IPS-20b (cell line): Measurements from ENCODE around the gene DGCR8.

ENCODE experiments used
- H3K27ac ChIP-seq: one replicate; pipeline ENCODE4 v1.5.1; 2013; ENCODE audit warnings: low read length
- H3K27me3 ChIP-seq: 2 replicates; pipeline ENCODE4 v1.6.1; 2013; ENCODE audit warnings: mild to moderate bottlenecking, low read length, inconsistent platforms; ENCODE audit not compliant: insufficient read depth
- H3K36me3 ChIP-seq: 2 replicates; pipeline ENCODE4 v1.6.1; 2013; ENCODE audit warnings: low read depth, mild to moderate bottlenecking, inconsistent platforms, low read length, moderate library complexity; ENCODE audit not compliant: insufficient read depth
- H3K4me1 ChIP-seq: 2 replicates; pipeline ENCODE4 v1.6.1; 2013; ENCODE audit warnings: mild to moderate bottlenecking, control low read depth, inconsistent platforms, low read length, moderate library complexity; ENCODE audit not compliant: insufficient read depth
- H3K4me3 ChIP-seq: 2 replicates; pipeline ENCODE4 v1.5.1; 2013; ENCODE audit warnings: mild to moderate bottlenecking, low read length, inconsistent platforms
- H3K9ac ChIP-seq: 2 replicates; pipeline ENCODE4 v1.6.1; 2013; ENCODE audit warnings: low read depth, mild to moderate bottlenecking, inconsistent platforms, low read length, moderate library complexity
- H3K9me3 ChIP-seq: 2 replicates; pipeline ENCODE4 v1.6.1; 2013; ENCODE audit warnings: mild to moderate bottlenecking, low read depth, low read length, inconsistent platforms; ENCODE audit not compliant: insufficient read depth

The DGCR8 gene

GRCh38 chr22:20080445-20080775 is 369 bp downstream of the DGCR8 start:
- peak overlapping the region; percentile 96 for H3K27ac ChIP-seq

DNA sequence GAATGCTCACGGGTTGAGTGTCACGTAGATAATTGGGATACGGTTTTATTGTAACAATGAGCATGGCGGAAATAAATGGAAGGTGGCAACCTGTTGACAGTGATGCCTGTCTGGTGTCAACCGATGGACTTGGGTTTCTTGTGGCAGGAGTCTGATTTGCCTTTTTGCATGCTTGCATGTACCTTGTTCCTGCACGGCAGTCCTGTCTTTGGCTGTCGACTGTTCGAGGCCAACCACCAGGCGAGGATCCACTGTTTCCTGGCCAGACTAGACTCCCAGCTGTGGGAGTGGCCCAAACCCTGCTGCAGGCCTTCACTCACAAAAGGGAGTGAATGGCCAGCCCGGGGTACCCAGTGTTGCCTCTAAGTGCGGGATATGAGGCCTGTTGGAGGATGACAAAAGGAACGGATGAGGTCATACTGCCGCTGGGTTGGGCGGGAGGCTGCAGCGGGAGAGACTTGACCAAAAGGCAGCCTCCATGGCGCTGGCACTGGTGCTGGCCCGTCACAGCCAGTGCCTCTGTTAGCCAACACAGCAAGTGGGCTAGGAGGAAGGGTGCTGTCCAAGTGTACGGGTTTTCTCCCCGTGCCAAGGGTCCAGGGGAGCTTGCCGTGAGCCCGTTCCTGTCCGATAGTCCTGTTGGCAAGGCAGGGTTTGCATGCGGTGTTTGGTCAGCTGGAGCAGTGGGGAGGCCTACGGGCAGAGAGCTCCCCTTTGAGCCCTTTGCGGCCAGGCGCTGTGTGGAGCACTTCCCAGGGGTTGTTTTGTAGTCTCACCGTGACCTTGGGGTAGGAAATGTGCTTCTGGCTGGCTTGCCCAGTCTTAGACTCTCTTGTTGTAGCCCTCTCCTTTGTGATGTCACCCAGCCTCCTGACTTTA is 974 bp downstream of the DGCR8 start:
- Histone ChIP-seq H3K4me3 (peak overlapping the region; percentile 100), H3K4me1 (peaks cover 16% of the 10 kb centered on the region; the same call in 1 of the 2 replicates), H3K36me3 (peaks cover 27% of the 10 kb centered on the region), H3K9ac (peak overlapping the region; percentile 100), H3K9me3 (no peaks in the 10 kb centered on the region), H3K27ac (peak overlapping the region; percentile 96), H3K27me3 (no peaks in the 10 kb centered on the region)

More at GRCh38 chr22:20080445-20080775, 369 bp downstream of the DGCR8 start:
- no peaks in the 10 kb centered on the region for H3K9me3 ChIP-seq
- no peaks in the 10 kb centered on the region for H3K27me3 ChIP-seq
- peak overlapping the region; percentile 100 for H3K4me3 ChIP-seq
- H3K9ac ChIP-seq, result peak overlapping the region; percentile 100
- peaks cover 21% of the 10 kb centered on the region for H3K36me3 ChIP-seq
- peaks cover 16% of the 10 kb centered on the region; the same call in 1 of the 2 replicates for H3K4me1 ChIP-seq

GRCh38 chr22:20083157-20083890 is 3.3 kb downstream of the DGCR8 start:
- Histone ChIP-seq H3K27me3 (no peaks in the 10 kb centered on the region), H3K4me3 (no peak overlapping the region), H3K9ac (peak overlapping the region; percentile 59), H3K27ac (no peak overlapping the region), H3K9me3 (no peaks in the 10 kb centered on the region), H3K4me1 (peaks cover 16% of the 10 kb centered on the region; the same call in 1 of the 2 replicates), H3K36me3 (peaks cover 50% of the 10 kb centered on the region)

GRCh38 chr22:20083891-20084546 is 4.0 kb downstream of the DGCR8 start:
- Histone ChIP-seq H3K4me3 (0 out of 2 replicates have a peak overlapping the region, but pooled peaks have one; percentile 7), H3K27ac (no peak overlapping the region), H3K9me3 (no peaks in the 10 kb centered on the region), H3K4me1 (peaks cover 16% of the 10 kb centered on the region; the same call in 1 of the 2 replicates), H3K36me3 (peaks cover 57% of the 10 kb centered on the region), H3K9ac (peak overlapping the region; percentile 59; the same call in 1 of the 2 replicates), H3K27me3 (no peaks in the 10 kb centered on the region)

GRCh38 chr22:20084547-20085413 is 4.7 kb downstream of the DGCR8 start:
- no peaks in the 10 kb centered on the region for H3K9me3 ChIP-seq
- H3K4me1 ChIP-seq, result peaks cover 16% of the 10 kb centered on the region; the same call in 1 of the 2 replicates
- H3K9ac ChIP-seq, result peak overlapping the region; percentile 38; the same call in 1 of the 2 replicates
- H3K27ac ChIP-seq, result no peak overlapping the region
- no peaks in the 10 kb centered on the region for H3K27me3 ChIP-seq
- 0 out of 2 replicates have a peak overlapping the region, but pooled peaks have one; percentile 7 for H3K4me3 ChIP-seq
- peaks cover 65% of the 10 kb centered on the region for H3K36me3 ChIP-seq

DNA sequence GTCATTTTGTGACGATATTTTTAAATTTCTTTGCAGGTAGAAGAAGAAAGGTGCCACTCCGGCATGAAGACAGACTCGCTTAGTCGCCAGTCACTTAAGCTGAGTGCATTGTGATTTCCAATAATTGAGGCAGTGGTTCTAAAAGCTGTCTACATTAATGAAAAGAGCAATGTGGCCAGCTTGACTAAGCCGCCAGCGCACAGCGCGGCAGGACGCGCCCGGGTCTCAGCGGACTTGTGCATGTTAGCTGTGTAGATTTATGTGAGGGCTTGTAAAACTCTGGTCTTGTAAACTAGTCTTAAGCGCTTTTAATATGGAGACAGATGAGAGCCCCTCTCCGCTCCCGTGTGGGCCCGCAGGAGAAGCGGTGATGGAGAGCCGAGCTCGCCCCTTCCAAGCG is 5.6 kb downstream of the DGCR8 start:
- peaks cover 73% of the 10 kb centered on the region for H3K36me3 ChIP-seq
- no peaks in the 10 kb centered on the region for H3K27me3 ChIP-seq
- no peak overlapping the region for H3K4me3 ChIP-seq
- peaks cover 16% of the 10 kb centered on the region; the same call in 1 of the 2 replicates for H3K4me1 ChIP-seq
- no peak overlapping the region for H3K27ac ChIP-seq
- no peaks in the 10 kb centered on the region for H3K9me3 ChIP-seq
- peak overlapping the region; percentile 38; the same call in 1 of the 2 replicates for H3K9ac ChIP-seq

- no peaks in the 10 kb centered on the region for H3K27me3 ChIP-seq
- no peak overlapping the region for H3K9ac ChIP-seq
- peaks cover 16% of the 10 kb centered on the region; the same call in 1 of the 2 replicates for H3K4me1 ChIP-seq
- H3K4me3 ChIP-seq, result no peak overlapping the region
- peaks cover 78% of the 10 kb centered on the region for H3K36me3 ChIP-seq
- no peaks in the 10 kb centered on the region for H3K9me3 ChIP-seq
- H3K27ac ChIP-seq, result no peak overlapping the region
These were observed 6.1 kb downstream of the DGCR8 start for GRCh38 chr22:20086101-20086599.

DNA sequence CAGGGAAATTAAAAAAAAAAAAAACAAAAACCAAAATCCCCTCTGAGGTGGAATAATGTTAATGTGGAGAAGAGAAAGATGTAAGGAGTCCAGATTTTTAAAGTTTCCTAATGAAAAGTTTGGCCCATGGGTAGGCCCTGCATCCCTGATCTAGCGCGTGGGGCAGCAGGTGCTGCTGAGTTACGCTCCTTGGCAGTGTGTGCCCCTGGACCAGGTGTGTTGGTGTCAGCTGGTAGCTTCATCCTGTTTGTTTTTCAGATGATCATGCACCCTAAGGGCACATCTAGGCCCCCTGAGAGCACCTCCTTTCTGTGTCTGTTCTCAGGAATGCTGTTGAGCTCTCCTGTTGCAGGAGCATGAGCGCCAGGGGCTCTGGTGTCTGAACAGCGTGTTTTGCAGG is 6.7 kb downstream of the DGCR8 start:
- no peaks in the 10 kb centered on the region for H3K27me3 ChIP-seq
- no peaks in the 10 kb centered on the region for H3K9me3 ChIP-seq
- peaks cover 11% of the 10 kb centered on the region; the same call in 1 of the 2 replicates for H3K4me1 ChIP-seq
- H3K27ac ChIP-seq, result no peak overlapping the region
- H3K9ac ChIP-seq, result no peak overlapping the region
- H3K36me3 ChIP-seq, result peaks cover 78% of the 10 kb centered on the region
- H3K4me3 ChIP-seq, result no peak overlapping the region

- no peak overlapping the region for H3K9ac ChIP-seq
- H3K4me1 ChIP-seq, result 0 out of 2 replicates have a peak, but pooled peaks cover 11% of the 10 kb centered on the region
- H3K4me3 ChIP-seq, result no peak overlapping the region
- peaks cover 82% of the 10 kb centered on the region for H3K36me3 ChIP-seq
- H3K27ac ChIP-seq, result no peak overlapping the region
- H3K9me3 ChIP-seq, result no peaks in the 10 kb centered on the region
- no peaks in the 10 kb centered on the region for H3K27me3 ChIP-seq
These were observed 7.5 kb downstream of the DGCR8 start for GRCh38 chr22:20087319-20088262.

DNA sequence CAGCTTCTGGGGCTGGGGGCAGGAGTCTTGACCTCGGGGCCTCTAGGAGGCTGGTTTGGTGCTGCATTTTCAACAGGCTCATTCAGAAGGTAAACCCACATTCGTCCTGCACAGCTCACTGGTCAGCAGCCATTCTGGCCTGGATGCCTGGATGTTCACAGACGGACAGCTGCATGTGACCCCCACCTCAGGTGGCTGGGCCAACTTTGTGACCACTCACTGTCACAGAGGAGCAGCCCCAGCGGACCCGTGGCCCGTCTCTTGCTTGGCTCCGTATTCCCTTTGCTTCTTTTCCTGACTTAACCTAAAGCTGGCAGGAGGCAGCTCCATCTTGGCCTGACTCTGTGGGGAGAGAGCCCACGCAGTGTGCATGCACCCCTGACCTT is 8.2 kb downstream of the DGCR8 start:
- no peak overlapping the region for H3K9ac ChIP-seq
- H3K27me3 ChIP-seq, result no peaks in the 10 kb centered on the region
- no peaks in the 10 kb centered on the region for H3K9me3 ChIP-seq
- 0 out of 2 replicates have a peak, but pooled peaks cover 5% of the 10 kb centered on the region for H3K4me1 ChIP-seq
- H3K27ac ChIP-seq, result no peak overlapping the region
- no peak overlapping the region for H3K4me3 ChIP-seq
- H3K36me3 ChIP-seq, result peaks cover 85% of the 10 kb centered on the region
